Gastroesophageal sphincter (tissue), 4 donors: ENCODE data around the gene NEDD1. TPM values are rescaled to one million over a fixed set of nuclear protein-coding genes. Genes with fewer than 3 reads are reported as not detected.

ENCODE experiments used
- ATAC-seq: fragments of 150-250 bp; one replicate; pipeline ENCODE4 v1.9.1; 2016; ENCODE audit warnings: mild to moderate bottlenecking, moderate library complexity
- H3K27ac ChIP-seq, 4 donors: fragments of 200-600 bp; sonication (generic) in 3 of 4; 1 replicate in 3 of 4; 2 replicates in 1 of 4; pipeline ENCODE4 v1.5.1; 2016 to 2019
- H3K27me3 ChIP-seq: fragments of 200-600 bp; sonication (generic); one replicate; pipeline ENCODE4 v1.5.1; 2019
- H3K36me3 ChIP-seq, 2 donors: fragments of 200-600 bp; sonication (generic); one replicate each; pipeline ENCODE4 v1.5.1; 2019; ENCODE audit warnings: control low read depth in 1 of 2
- H3K4me1 ChIP-seq, 3 donors: fragments of 200-600 bp; sonication (generic); 1 replicate in 2 of 3; 2 replicates in 1 of 3; pipeline ENCODE4 v1.5.1; 2016 to 2019; ENCODE audit warnings: control low read depth in 2 of 3
- H3K4me3 ChIP-seq, 2 donors: fragments of 200-600 bp; sonication (generic); one replicate each; pipeline ENCODE4 v1.5.1; 2019; ENCODE audit warnings: mild to moderate bottlenecking in 1 of 2, moderate library complexity in 1 of 2
- H3K9me3 ChIP-seq, 3 donors: fragments of 200-600 bp; sonication (generic); one replicate each; pipeline ENCODE4 v1.5.1; 2017 to 2019; ENCODE audit warnings: control low read depth in 2 of 3
- EP300 ChIP-seq: sonication (generic); formaldehyde crosslinking; IDR thresholded peaks from one replicate; pipeline ENCODE4 v1.6.1; 2017; ENCODE audit warnings: antibody characterized with exemption, mild to moderate bottlenecking
- POLR2A ChIP-seq, 2 donors: fragments of 450-650 bp; IDR thresholded peaks; one replicate each; pipeline ENCODE4 v1.6.1; 2017; ENCODE audit warnings: antibody characterized with exemption in 2 of 2, mild to moderate bottlenecking in 2 of 2, moderate library complexity in 1 of 2
- POLR2AphosphoS5 ChIP-seq: sonication (generic); formaldehyde crosslinking; IDR thresholded peaks from one replicate; pipeline ENCODE4 v1.6.1; 2017; ENCODE audit warnings: antibody characterized with exemption
- WGBS, 2 donors: methylation state at CpG; one replicate each; pipeline ENCODE4 v1.1.5; 2018; ENCODE audit warnings: low coverage in 1 of 2; 5-methylcytosine and 5-hydroxymethylcytosine counted together
- total RNA-seq, 4 donors: library from RNA; depleted of rRNA; stranded (reverse); fragments of >200 nt; gene quantifications; one replicate each; pipeline ENCODE4 v1.1.0, GENCODE V29; 2016
- TF ChIP-seq, protein P1 (sequence below), 4 experiments: fragments of 200-600 bp in 2 of 4; fragments of 450-650 bp in 2 of 4; sonication (generic) in 1 of 4; IDR thresholded peaks; one replicate each; pipeline ENCODE4 v1.5.1; 2017 to 2019; ENCODE audit warnings: antibody characterized with exemption in 4 of 4, mild to moderate bottlenecking in 2 of 4, moderate library complexity in 2 of 4

NEDD1 gene
- total RNA-seq, 4 donors from 2014 or later = 20.9 to 29.1 (median 22.4) TPM

DNA sequence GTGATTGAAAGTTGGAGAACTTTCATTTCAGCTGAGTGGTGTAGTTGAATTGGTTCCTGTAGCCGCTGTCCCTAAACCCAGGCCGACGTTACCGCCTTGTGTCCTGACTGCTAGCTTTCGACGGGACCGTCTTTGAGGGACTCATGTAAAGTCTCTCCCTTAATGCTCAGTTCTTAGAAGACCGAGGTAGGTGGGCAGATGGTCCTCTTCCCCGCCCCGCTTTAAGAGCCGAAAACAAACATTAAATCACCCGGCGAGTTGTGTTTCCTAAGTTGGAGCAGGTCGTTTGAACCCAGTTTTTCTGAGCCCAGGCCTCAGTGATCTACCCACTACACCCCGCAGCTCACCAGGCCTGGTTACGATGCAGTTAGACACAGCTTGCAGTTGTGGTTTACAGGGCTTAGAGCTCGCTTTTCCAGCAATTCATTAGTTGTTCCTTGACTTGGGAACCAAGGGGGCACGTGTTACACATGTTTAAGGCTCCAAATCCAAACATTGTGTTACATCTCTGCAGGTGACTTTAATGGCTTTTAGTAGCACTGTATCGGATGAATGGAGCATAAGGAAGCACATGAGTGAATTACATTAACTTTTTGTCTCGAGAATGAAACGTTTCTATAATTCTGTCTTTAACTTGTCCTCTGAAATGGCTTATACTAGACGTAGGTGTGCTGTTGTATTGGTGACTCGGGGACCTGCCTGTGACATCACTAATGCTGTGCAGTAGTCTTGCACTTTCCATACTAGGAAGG, 790 bp downstream of the NEDD1 start:
- Histone ChIP-seq H3K27me3 (no peaks in the 10 kb centered on the region), H3K4me3 (peak overlapping the region; percentile 77 to 91), H3K36me3 (no peaks in the 10 kb centered on the region), H3K4me1 (peaks cover 0 to 51% (median 8%) of the 10 kb centered on the region in 3 donors), H3K27ac (peak overlapping the region; percentile 76 to 93 (median 90)), H3K9me3 (no peaks in the 10 kb centered on the region)
- ATAC-seq = peak; percentile 23
- 10 to 12% methylated on average over 7 to 8 of the region's 23 CpGs for WGBS, 2 donors
- TF ChIP-seq POLR2AphosphoS5 (no peak), POLR2A (IDR thresholded peaks at IDR 0.05) (no peak), EP300 (no peak)
- TF ChIP-seq, protein P1, sequence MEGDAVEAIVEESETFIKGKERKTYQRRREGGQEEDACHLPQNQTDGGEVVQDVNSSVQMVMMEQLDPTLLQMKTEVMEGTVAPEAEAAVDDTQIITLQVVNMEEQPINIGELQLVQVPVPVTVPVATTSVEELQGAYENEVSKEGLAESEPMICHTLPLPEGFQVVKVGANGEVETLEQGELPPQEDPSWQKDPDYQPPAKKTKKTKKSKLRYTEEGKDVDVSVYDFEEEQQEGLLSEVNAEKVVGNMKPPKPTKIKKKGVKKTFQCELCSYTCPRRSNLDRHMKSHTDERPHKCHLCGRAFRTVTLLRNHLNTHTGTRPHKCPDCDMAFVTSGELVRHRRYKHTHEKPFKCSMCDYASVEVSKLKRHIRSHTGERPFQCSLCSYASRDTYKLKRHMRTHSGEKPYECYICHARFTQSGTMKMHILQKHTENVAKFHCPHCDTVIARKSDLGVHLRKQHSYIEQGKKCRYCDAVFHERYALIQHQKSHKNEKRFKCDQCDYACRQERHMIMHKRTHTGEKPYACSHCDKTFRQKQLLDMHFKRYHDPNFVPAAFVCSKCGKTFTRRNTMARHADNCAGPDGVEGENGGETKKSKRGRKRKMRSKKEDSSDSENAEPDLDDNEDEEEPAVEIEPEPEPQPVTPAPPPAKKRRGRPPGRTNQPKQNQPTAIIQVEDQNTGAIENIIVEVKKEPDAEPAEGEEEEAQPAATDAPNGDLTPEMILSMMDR (IDR thresholded peaks at IDR 0.05) = no peak

DNA sequence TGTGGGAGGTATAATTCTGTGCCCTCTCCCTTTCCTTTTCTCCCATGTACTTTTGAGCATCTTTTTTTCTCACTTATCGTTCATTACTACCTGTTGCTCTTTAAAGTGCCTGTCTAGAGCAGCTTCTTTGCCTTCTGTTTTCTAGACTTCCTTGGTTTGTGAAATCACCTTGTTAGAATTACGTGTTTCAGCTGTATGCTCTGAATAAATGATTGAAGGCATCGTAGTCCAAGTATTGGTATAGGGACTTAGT, 1.3 kb downstream of the NEDD1 start:
- no peaks in the 10 kb centered on the region for H3K27me3 ChIP-seq
- H3K4me1 ChIP-seq = peaks cover 0 to 51% (median 8%) of the 10 kb centered on the region in 3 donors
- ATAC-seq = no peak
- H3K36me3 ChIP-seq = no peaks in the 10 kb centered on the region
- no peaks in the 10 kb centered on the region for H3K9me3 ChIP-seq
- H3K4me3 ChIP-seq = peak overlapping the region in 1 of 2 donors; percentile 91
- H3K27ac ChIP-seq = peak overlapping the region in 1 of 4 donors; percentile 90
- TF ChIP-seq POLR2AphosphoS5 (no peak), EP300 (no peak), POLR2A (IDR thresholded peaks at IDR 0.05) (no peak)
- TF ChIP-seq, protein P1 (IDR thresholded peaks at IDR 0.05) = no peak
- WGBS, 2 donors = 60 to 66% methylated on average over 3 of the region's 3 CpGs

DNA sequence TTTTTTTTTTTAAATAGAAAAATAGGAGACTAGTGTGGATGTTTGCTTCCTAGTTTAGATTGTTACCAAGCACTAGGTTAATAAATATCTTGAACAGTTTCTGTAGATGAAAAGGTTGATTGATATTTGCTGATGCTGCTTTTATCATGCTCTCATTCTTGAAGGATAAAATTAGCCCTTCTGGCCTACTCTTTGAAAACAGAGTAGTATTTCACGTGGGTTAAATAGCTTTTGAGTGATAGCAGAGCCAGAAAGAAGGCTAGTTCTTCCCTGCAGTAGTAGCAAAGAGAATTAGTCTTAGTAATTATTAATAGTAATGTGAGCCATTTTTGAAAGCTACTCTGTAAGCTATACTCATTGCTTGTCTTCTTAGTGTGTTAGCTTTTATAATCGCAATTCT, 5.2 kb downstream of the NEDD1 start:
- H3K4me1 ChIP-seq = peaks cover 0 to 44% (median 8%) of the 10 kb centered on the region in 3 donors
- TF ChIP-seq EP300 (no peak), POLR2AphosphoS5 (no peak), POLR2A (IDR thresholded peaks at IDR 0.05) (no peak)
- TF ChIP-seq, protein P1 (IDR thresholded peaks at IDR 0.05) = no peak
- no peaks in the 10 kb centered on the region for H3K9me3 ChIP-seq
- no peak for ATAC-seq
- H3K27me3 ChIP-seq = no peaks in the 10 kb centered on the region
- no peak overlapping the region for H3K27ac ChIP-seq
- WGBS, 2 donors = 40 to 43% methylated on average over 2 of the region's 2 CpGs
- H3K36me3 ChIP-seq = no peaks in the 10 kb centered on the region
- H3K4me3 ChIP-seq = no peak overlapping the region

DNA sequence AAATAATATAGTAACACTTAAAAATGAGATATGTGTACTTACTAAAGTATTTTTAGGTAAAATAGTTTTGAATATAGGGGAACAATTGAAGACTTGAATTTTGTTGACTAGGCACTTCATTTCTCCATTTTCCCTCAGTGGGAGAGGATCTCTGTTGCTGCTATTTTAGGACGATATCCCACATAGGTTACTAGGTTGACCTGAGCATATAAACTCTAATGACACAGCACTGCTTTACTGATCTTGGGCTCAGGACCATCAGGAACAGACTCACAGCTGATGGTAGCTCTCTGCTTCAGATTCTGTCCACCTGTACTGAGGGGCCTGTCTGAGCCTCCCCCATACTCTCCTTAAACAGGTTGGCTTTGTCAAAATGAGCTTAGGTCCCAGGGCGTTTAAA, 5.9 kb downstream of the NEDD1 start:
- Histone ChIP-seq H3K27ac (no peak overlapping the region), H3K4me1 (peaks cover 0 to 41% (median 6%) of the 10 kb centered on the region in 3 donors), H3K27me3 (no peaks in the 10 kb centered on the region), H3K9me3 (no peaks in the 10 kb centered on the region), H3K4me3 (no peak overlapping the region), H3K36me3 (no peaks in the 10 kb centered on the region)
- ATAC-seq = no peak
- WGBS, 2 donors = 83 to 87% methylated on average over 2 of the region's 2 CpGs
- TF ChIP-seq, protein P1 (IDR thresholded peaks at IDR 0.05) = no peak
- TF ChIP-seq EP300 (no peak), POLR2AphosphoS5 (no peak), POLR2A (IDR thresholded peaks at IDR 0.05) (no peak)
